OCI-LY1 (cell line): ENCODE data around the gene GOLGA1.
A peak's percentile ranks its signal among the peaks of the same experiment; 100 is the strongest.
"Not testable (repeated sequence)": the region's sequence is repeated elsewhere in the genome, so short reads cannot be mapped to it uniquely, and the experiment has no call there.

Experiments
- H2AFZ ChIP-seq: fragments of 200-600 bp; sonication (generic), shearing (Covaris generic); 2 replicates; pipeline ENCODE4 v1.6.0; 2014; ENCODE audit warnings: antibody characterized with exemption, mild to moderate bottlenecking, low read length
- H3F3A ChIP-seq: fragments of 200-600 bp; sonication (generic), shearing (Covaris generic); 2 replicates; pipeline ENCODE4 v1.6.0; 2014; ENCODE audit warnings: mild to moderate bottlenecking, antibody characterized with exemption, low read length, moderate library complexity; ENCODE audit not compliant: insufficient read depth
- H3K27ac ChIP-seq: fragments of 200-600 bp; sonication (generic); 2 replicates; pipeline ENCODE4 v1.5.1; 2014; ENCODE audit warnings: low read length, mixed run types, mild to moderate bottlenecking, low read depth; ENCODE audit not compliant: poor library complexity, severe bottlenecking
- H3K27me3 ChIP-seq: fragments of 200-600 bp; sonication (generic); 2 replicates; pipeline ENCODE4 v1.6.0; 2014; ENCODE audit warnings: antibody characterized with exemption, mild to moderate bottlenecking, low read length, moderate library complexity; ENCODE audit not compliant: insufficient read depth
- H3K36me3 ChIP-seq: fragments of 200-600 bp; sonication (generic); 2 replicates; pipeline ENCODE4 v1.6.1; 2014; ENCODE audit warnings: mild to moderate bottlenecking, antibody characterized with exemption, low read length, moderate library complexity, mixed read lengths; ENCODE audit not compliant: insufficient read depth
- H3K4me1 ChIP-seq: fragments of 200-600 bp; sonication (generic); 2 replicates; pipeline ENCODE4 v1.5.1; 2014; ENCODE audit warnings: mild to moderate bottlenecking, low read length, moderate library complexity; ENCODE audit not compliant: insufficient read depth, severe bottlenecking
- H3K4me2 ChIP-seq: fragments of 200-600 bp; sonication (generic), shearing (Covaris generic); 2 replicates; pipeline ENCODE4 v1.6.1; 2014; ENCODE audit warnings: low read length
- H3K4me3 ChIP-seq: fragments of 200-600 bp; sonication (generic); 2 replicates; pipeline ENCODE4 v1.5.1; 2014; ENCODE audit warnings: low read length, low read depth, mild to moderate bottlenecking, mixed read lengths; ENCODE audit not compliant: poor library complexity, severe bottlenecking
- H3K79me2 ChIP-seq: fragments of 200-600 bp; shearing (Covaris generic); 2 replicates; pipeline ENCODE4 v1.6.1; 2016; ENCODE audit warnings: mixed run types, low read length, mixed read lengths; ENCODE audit not compliant: insufficient read depth
- H3K9ac ChIP-seq: fragments of 200-600 bp; sonication (generic), shearing (Covaris generic); 2 replicates; pipeline ENCODE4 v1.6.1; 2014; ENCODE audit warnings: mild to moderate bottlenecking, low read length, mixed read lengths
- H3K9me2 ChIP-seq: fragments of 200-600 bp; sonication (generic), shearing (Covaris generic); 2 replicates; pipeline ENCODE4 v1.6.1; 2014; ENCODE audit warnings: low read depth, mild to moderate bottlenecking, low read length, mixed read lengths
- H3K9me3 ChIP-seq: fragments of 200-600 bp; shearing (Covaris generic); 2 replicates; pipeline ENCODE4 v1.6.1; 2014; ENCODE audit warnings: low read length, mixed read lengths
- H4K20me1 ChIP-seq: fragments of 200-600 bp; sonication (generic), shearing (Covaris generic); 2 replicates; pipeline ENCODE4 v1.6.0; 2016; ENCODE audit warnings: mild to moderate bottlenecking, low read length; ENCODE audit not compliant: insufficient read depth
- EZH2 ChIP-seq: fragments of 200-600 bp; sonication (generic), shearing (Covaris generic); IDR thresholded peaks from 2 replicates; pipeline ENCODE4 v1.8.0; 2017; ENCODE audit warnings: borderline replicate concordance, mixed run types, mild to moderate bottlenecking, antibody characterized with exemption, low read length, moderate library complexity, mixed read lengths
- TF ChIP-seq, protein P1 (sequence below): fragments of 200-600 bp; sonication (generic), shearing (Covaris generic); IDR thresholded peaks from 2 replicates; pipeline ENCODE4 v1.5.1; 2017; ENCODE audit warnings: mild to moderate bottlenecking, antibody characterized with exemption, low read length, moderate library complexity, mixed read lengths

The GOLGA1 gene

DNA sequence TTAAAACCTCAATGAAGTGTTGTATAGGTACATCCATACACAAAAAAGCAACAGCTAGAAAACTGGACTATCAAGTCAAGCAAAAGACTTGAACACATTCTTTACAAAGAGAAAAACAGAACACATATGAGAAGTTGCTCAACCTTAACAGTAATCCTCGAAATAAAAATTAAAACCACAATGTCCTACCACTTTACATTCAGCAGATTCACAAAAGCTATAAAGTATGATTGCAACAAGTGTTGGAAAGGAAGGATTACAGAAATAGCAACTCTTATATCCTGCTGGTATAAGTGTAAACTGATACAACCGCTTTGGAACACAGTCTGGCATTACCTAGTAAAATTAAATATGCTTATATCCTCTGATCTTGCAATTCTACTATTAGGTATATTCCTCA, 28.5 kb upstream of the GOLGA1 start:
- no peak overlapping the region for H3K4me3 ChIP-seq
- peaks cover 58% of the 10 kb centered on the region for H3K36me3 ChIP-seq
- no peak overlapping the region for H3K9ac ChIP-seq
- H3K9me3 ChIP-seq: no peaks in the 10 kb centered on the region
- no peak overlapping the region for H3K4me2 ChIP-seq
- H3K4me1 ChIP-seq: peaks cover 24% of the 10 kb centered on the region
- H3F3A ChIP-seq: no peaks in the 10 kb centered on the region
- H2AFZ ChIP-seq: no peak overlapping the region
- no peak for TF ChIP-seq EZH2
- TF ChIP-seq, protein P1, sequence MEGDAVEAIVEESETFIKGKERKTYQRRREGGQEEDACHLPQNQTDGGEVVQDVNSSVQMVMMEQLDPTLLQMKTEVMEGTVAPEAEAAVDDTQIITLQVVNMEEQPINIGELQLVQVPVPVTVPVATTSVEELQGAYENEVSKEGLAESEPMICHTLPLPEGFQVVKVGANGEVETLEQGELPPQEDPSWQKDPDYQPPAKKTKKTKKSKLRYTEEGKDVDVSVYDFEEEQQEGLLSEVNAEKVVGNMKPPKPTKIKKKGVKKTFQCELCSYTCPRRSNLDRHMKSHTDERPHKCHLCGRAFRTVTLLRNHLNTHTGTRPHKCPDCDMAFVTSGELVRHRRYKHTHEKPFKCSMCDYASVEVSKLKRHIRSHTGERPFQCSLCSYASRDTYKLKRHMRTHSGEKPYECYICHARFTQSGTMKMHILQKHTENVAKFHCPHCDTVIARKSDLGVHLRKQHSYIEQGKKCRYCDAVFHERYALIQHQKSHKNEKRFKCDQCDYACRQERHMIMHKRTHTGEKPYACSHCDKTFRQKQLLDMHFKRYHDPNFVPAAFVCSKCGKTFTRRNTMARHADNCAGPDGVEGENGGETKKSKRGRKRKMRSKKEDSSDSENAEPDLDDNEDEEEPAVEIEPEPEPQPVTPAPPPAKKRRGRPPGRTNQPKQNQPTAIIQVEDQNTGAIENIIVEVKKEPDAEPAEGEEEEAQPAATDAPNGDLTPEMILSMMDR: no peak
- H3K27ac ChIP-seq: no peak overlapping the region
- H3K27me3 ChIP-seq: no peaks in the 10 kb centered on the region
- H3K79me2 ChIP-seq: no peaks in the 10 kb centered on the region
- H3K9me2 ChIP-seq: no peaks in the 10 kb centered on the region
- H4K20me1 ChIP-seq: no peaks in the 10 kb centered on the region

DNA sequence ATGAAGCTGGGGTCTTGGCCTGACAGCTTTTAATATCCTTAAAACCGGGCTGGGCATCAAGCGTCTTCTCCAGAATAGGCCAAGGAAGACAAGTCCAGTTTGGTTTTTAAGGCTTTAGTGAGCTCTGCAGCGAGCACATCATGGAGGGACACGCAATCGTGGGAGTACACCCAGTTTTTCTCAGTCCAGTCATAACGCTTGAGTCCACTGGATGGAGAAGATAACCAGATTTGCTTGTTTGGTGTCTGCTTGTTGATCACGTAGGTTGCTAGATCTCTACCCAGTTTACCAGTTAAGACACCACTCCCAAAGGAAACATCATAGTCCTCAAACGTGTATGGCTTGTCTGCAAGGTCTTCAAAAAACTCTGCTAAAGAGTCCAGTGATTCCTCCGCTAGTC, 27.4 kb upstream of the GOLGA1 start:
- no peak overlapping the region for H3K9ac ChIP-seq
- H3K27me3 ChIP-seq: no peaks in the 10 kb centered on the region
- H3K9me2 ChIP-seq: no peaks in the 10 kb centered on the region
- no peak overlapping the region for H2AFZ ChIP-seq
- H3K4me3 ChIP-seq: no peak overlapping the region
- H3F3A ChIP-seq: no peaks in the 10 kb centered on the region
- TF ChIP-seq, protein P1: no peak
- no peak for TF ChIP-seq EZH2
- no peaks in the 10 kb centered on the region for H3K79me2 ChIP-seq
- H3K27ac ChIP-seq: no peak overlapping the region
- H4K20me1 ChIP-seq: no peaks in the 10 kb centered on the region
- no peak overlapping the region for H3K4me2 ChIP-seq
- peaks cover 46% of the 10 kb centered on the region for H3K36me3 ChIP-seq
- H3K4me1 ChIP-seq: peaks cover 29% of the 10 kb centered on the region
- no peaks in the 10 kb centered on the region for H3K9me3 ChIP-seq

DNA sequence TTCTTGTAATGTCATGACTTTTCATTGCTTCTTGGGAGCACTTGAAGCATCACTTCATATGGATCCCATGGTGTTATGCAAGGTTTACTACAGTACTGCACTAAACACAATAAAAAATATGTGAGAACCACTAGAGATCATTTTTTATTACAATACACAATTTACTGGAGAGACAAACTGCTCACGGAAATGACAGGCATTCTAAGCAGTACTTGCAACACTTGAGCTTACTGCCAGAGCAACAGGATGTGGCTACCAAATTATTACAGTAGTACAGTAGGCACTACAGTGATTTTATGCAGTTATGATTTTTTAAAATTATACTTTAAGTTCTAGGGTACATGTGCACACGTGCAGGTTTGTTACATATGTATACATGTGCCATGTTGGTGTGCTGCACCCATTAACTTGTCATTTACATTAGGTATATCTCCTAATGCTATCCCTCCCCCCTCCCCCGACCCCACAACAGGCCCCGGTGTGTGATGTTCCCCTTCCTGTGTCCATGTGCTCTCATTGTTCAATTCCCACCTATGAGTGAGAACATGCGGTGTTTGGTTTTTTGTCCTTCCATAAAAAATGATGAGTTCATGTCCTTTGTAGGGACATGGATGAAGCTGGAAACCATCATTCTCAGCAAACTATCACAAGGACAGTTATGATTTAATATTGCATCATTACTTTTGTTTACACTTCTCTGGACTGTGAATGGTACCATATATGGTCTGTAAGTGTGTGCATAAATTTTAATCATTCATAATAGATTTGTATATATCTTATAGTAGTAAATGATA, 25.1 kb upstream of the GOLGA1 start:
- not testable (repeated sequence) for H3K79me2 ChIP-seq, H3K9me2 ChIP-seq, H3K9me3 ChIP-seq, H2AFZ ChIP-seq, H3K4me2 ChIP-seq, H3F3A ChIP-seq, H3K4me3 ChIP-seq, H3K9ac ChIP-seq, H3K27me3 ChIP-seq, H4K20me1 ChIP-seq
- H3K4me1 ChIP-seq: peaks cover 29% of the 10 kb centered on the region
- H3K36me3 ChIP-seq: peaks cover 32% of the 10 kb centered on the region; the same call in 1 of the 2 replicates
- peak overlapping the region; percentile 45 for H3K27ac ChIP-seq

DNA sequence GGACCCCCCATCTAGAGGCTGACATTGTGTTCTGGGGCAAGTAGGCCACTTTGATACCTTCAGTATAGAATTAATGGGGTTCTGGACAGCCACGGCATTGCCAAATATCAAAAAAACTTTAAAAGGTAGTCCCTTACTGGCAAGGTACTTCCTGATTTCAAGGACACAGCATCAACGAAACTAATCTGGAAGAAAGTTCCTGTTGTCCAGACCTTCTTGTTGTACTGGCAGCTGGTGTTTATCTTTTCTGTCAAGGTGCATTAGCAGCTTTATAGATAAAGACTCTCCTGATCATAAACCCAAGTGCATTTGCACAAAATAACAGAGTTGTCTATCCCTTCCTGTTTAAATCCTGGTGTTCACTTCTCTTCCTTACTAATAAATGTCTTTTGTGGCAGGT, 23.7 kb upstream of the GOLGA1 start:
- Histone ChIP-seq H3K4me1 (peaks cover 29% of the 10 kb centered on the region), H3K36me3 (peaks cover 29% of the 10 kb centered on the region), H3F3A (no peaks in the 10 kb centered on the region), H3K79me2 (no peaks in the 10 kb centered on the region), H4K20me1 (no peaks in the 10 kb centered on the region), H3K27me3 (no peaks in the 10 kb centered on the region), H3K9ac (no peak overlapping the region), H2AFZ (no peak overlapping the region), H3K27ac (no peak overlapping the region), H3K4me3 (no peak overlapping the region), H3K9me3 (no peaks in the 10 kb centered on the region), H3K4me2 (no peak overlapping the region), H3K9me2 (no peaks in the 10 kb centered on the region)
- TF ChIP-seq, protein P1: no peak
- TF ChIP-seq EZH2: no peak
